Mesendoderm (in vitro differentiated cells): ENCODE results near the gene MX1.

Experiments
- DNase-seq: peaks from one replicate; pipeline ENCODE4 v3.0.0; 2013
- H2AK5ac ChIP-seq: 2 replicates; pipeline ENCODE4 v1.6.1; 2013; ENCODE audit warnings: low read length, inconsistent platforms
- H2BK120ac ChIP-seq: 2 replicates; pipeline ENCODE4 v1.6.1; 2013; ENCODE audit warnings: low read depth, mild to moderate bottlenecking, low read length, moderate library complexity, mixed read lengths
- H2BK15ac ChIP-seq: replicated peaks from 2 replicates; pipeline ENCODE4 v1.6.1; 2013; ENCODE audit warnings: low read depth, mild to moderate bottlenecking, moderate library complexity
- H2BK5ac ChIP-seq: 2 replicates; pipeline ENCODE4 v1.6.1; 2013; ENCODE audit warnings: low read length, inconsistent platforms
- H3K18ac ChIP-seq: 2 replicates; pipeline ENCODE4 v1.6.1; 2013; ENCODE audit warnings: mild to moderate bottlenecking, low read length, mixed read lengths
- H3K23ac ChIP-seq: one replicate; pipeline ENCODE4 v1.6.1; 2013; ENCODE audit warnings: low read length
- H3K27ac ChIP-seq: 2 replicates; pipeline ENCODE4 v1.5.1; 2013; ENCODE audit warnings: low read depth, mild to moderate bottlenecking, inconsistent platforms, low read length, moderate library complexity
- H3K27me3 ChIP-seq: 2 replicates; pipeline ENCODE4 v1.6.1; 2013; ENCODE audit warnings: low read length, control low read depth, mild to moderate bottlenecking, inconsistent platforms; ENCODE audit not compliant: insufficient read depth, poor library complexity
- H3K36me3 ChIP-seq: 2 replicates; pipeline ENCODE4 v1.6.1; 2013; ENCODE audit warnings: low read length, inconsistent platforms; ENCODE audit not compliant: control insufficient read depth, insufficient read depth
- H3K4ac ChIP-seq: one replicate; pipeline ENCODE4 v1.6.1; 2013; ENCODE audit warnings: low read depth, mild to moderate bottlenecking, low read length, moderate library complexity
- H3K4me1 ChIP-seq: 2 replicates; pipeline ENCODE4 v1.6.1; 2013; ENCODE audit warnings: low read depth, low read length, inconsistent platforms; ENCODE audit not compliant: control insufficient read depth
- H3K4me2 ChIP-seq: 2 replicates; pipeline ENCODE4 v1.6.1; 2013; ENCODE audit warnings: low read length
- H3K4me3 ChIP-seq: 2 replicates; pipeline ENCODE4 v1.5.1; 2013; ENCODE audit warnings: mild to moderate bottlenecking, low read length
- H3K56ac ChIP-seq: one replicate; pipeline ENCODE4 v1.6.1; 2013; ENCODE audit warnings: low read length
- H3K79me1 ChIP-seq: 2 replicates; pipeline ENCODE4 v1.6.1; 2013; ENCODE audit warnings: low read length, inconsistent platforms
- H3K79me2 ChIP-seq: 2 replicates; pipeline ENCODE4 v1.6.1; 2013; ENCODE audit warnings: mild to moderate bottlenecking, low read length; ENCODE audit not compliant: control insufficient read depth, insufficient read depth
- H3K9ac ChIP-seq: 2 replicates; pipeline ENCODE4 v1.6.1; 2013; ENCODE audit warnings: low read length, inconsistent platforms
- H4K5ac ChIP-seq: one replicate; pipeline ENCODE4 v1.6.1; 2013; ENCODE audit warnings: low read length
- H4K8ac ChIP-seq: one replicate; pipeline ENCODE4 v1.6.1; 2013; ENCODE audit warnings: low read depth, mild to moderate bottlenecking, control low read depth, low read length, moderate library complexity
- whole genome bisulfite sequencing: extraction: QIAGEN DNeasy Blood & Tissue Kit; methylation state at CpG from one replicate; pipeline ENCODE4 v1.1.7; 2013; ENCODE audit warnings: low lambda C conversion rate, missing lambda C conversion rate; ENCODE audit not compliant: insufficient coverage; ENCODE audit errors: extremely low coverage; 5-methylcytosine and 5-hydroxymethylcytosine counted together

MX1 gene

GRCh38 chr21:41470054-41470453, 44.0 kb downstream of the MX1 start:
- Histone ChIP-seq H2BK15ac (no peak overlapping the region), H3K4me2 (no peak overlapping the region), H3K27me3 (no peaks in the 10 kb centered on the region), H3K4me1 (no peaks in the 10 kb centered on the region), H4K8ac (no peak overlapping the region), H2AK5ac (no peak overlapping the region), H2BK120ac (no peak overlapping the region), H4K5ac (no peak overlapping the region), H3K79me2 (no peaks in the 10 kb centered on the region), H3K4ac (no peak overlapping the region), H2BK5ac (no peak overlapping the region), H3K18ac (no peak overlapping the region), H3K23ac (no peak overlapping the region), H3K56ac (no peak overlapping the region), H3K4me3 (no peak overlapping the region), H3K36me3 (no peaks in the 10 kb centered on the region), H3K79me1 (no peaks in the 10 kb centered on the region), H3K9ac (no peak overlapping the region), H3K27ac (no peak overlapping the region)
- no peak for DNase-seq
- WGBS = no CpG with 5 or more reads among the region's 5 CpGs

- no peak overlapping the region for H2BK5ac ChIP-seq
- no peak for DNase-seq
- no peak overlapping the region for H3K4me3 ChIP-seq
- H3K79me2 ChIP-seq = no peaks in the 10 kb centered on the region
- no peaks in the 10 kb centered on the region for H3K79me1 ChIP-seq
- no peak overlapping the region for H3K4ac ChIP-seq
- H3K27ac ChIP-seq = no peak overlapping the region
- no CpG with 5 or more reads among the region's 33 CpGs for WGBS
- no peak overlapping the region for H3K9ac ChIP-seq
- H4K8ac ChIP-seq = no peak overlapping the region
- H2BK120ac ChIP-seq = no peak overlapping the region
- no peak overlapping the region for H3K4me2 ChIP-seq
- no peak overlapping the region for H3K18ac ChIP-seq
- H2AK5ac ChIP-seq = no peak overlapping the region
- no peaks in the 10 kb centered on the region for H3K36me3 ChIP-seq
- H3K4me1 ChIP-seq = no peaks in the 10 kb centered on the region
- no peaks in the 10 kb centered on the region for H3K27me3 ChIP-seq
- no peak overlapping the region for H4K5ac ChIP-seq
- H2BK15ac ChIP-seq = no peak overlapping the region
- no peak overlapping the region for H3K56ac ChIP-seq
- H3K23ac ChIP-seq = no peak overlapping the region
These were observed 46.9 kb downstream of the MX1 start for GRCh38 chr21:41472753-41473548.

- no peak overlapping the region for H4K5ac ChIP-seq
- no CpG with 5 or more reads among the region's 15 CpGs for WGBS
- H3K4ac ChIP-seq = no peak overlapping the region
These were observed 49.8 kb downstream of the MX1 start for GRCh38 chr21:41475714-41476420.

GRCh38 chr21:41477641-41478318, 51.7 kb downstream of the MX1 start:
- Histone ChIP-seq H2BK120ac (no peak overlapping the region), H3K27me3 (no peaks in the 10 kb centered on the region), H3K36me3 (no peaks in the 10 kb centered on the region), H3K56ac (no peak overlapping the region), H3K4me1 (no peaks in the 10 kb centered on the region), H3K79me1 (no peaks in the 10 kb centered on the region), H2BK15ac (no peak overlapping the region), H3K4me3 (no peak overlapping the region), H4K5ac (no peak overlapping the region), H3K4me2 (no peak overlapping the region), H2BK5ac (no peak overlapping the region), H3K9ac (no peak overlapping the region), H3K79me2 (no peaks in the 10 kb centered on the region), H3K4ac (no peak overlapping the region), H3K27ac (no peak overlapping the region), H3K23ac (no peak overlapping the region), H4K8ac (no peak overlapping the region), H3K18ac (no peak overlapping the region), H2AK5ac (no peak overlapping the region)
- peak; percentile 27 for DNase-seq
- no CpG with 5 or more reads among the region's 15 CpGs for WGBS

More at GRCh38 chr21:41475714-41476420, 49.8 kb downstream of the MX1 start:
- Histone ChIP-seq H2BK120ac (no peak overlapping the region), H3K18ac (no peak overlapping the region), H3K56ac (no peak overlapping the region), H3K79me2 (no peaks in the 10 kb centered on the region), H4K8ac (no peak overlapping the region), H3K4me3 (no peak overlapping the region), H3K4me2 (no peak overlapping the region), H2BK15ac (no peak overlapping the region), H3K27ac (no peak overlapping the region), H3K23ac (no peak overlapping the region), H2BK5ac (no peak overlapping the region), H3K9ac (no peak overlapping the region), H3K79me1 (no peaks in the 10 kb centered on the region), H3K4me1 (no peaks in the 10 kb centered on the region), H3K27me3 (no peaks in the 10 kb centered on the region), H3K36me3 (no peaks in the 10 kb centered on the region), H2AK5ac (no peak overlapping the region)
- DNase-seq = no peak

- Histone ChIP-seq H3K4me1 (no peaks in the 10 kb centered on the region), H3K4ac (no peak overlapping the region), H3K4me3 (no peak overlapping the region), H3K27ac (no peak overlapping the region), H3K56ac (no peak overlapping the region), H2BK5ac (no peak overlapping the region), H3K18ac (no peak overlapping the region), H2BK15ac (no peak overlapping the region), H4K5ac (no peak overlapping the region), H2AK5ac (no peak overlapping the region), H3K27me3 (no peaks in the 10 kb centered on the region), H3K4me2 (no peak overlapping the region), H3K36me3 (no peaks in the 10 kb centered on the region), H3K23ac (no peak overlapping the region), H3K79me1 (no peaks in the 10 kb centered on the region), H4K8ac (no peak overlapping the region), H2BK120ac (no peak overlapping the region), H3K79me2 (no peaks in the 10 kb centered on the region), H3K9ac (no peak overlapping the region)
- WGBS = no CpG with 5 or more reads among the region's 11 CpGs
- no peak for DNase-seq
These were observed 52.5 kb downstream of the MX1 start for GRCh38 chr21:41478319-41479177.
